ENCODE results near the gene TMEM60. TPM values are rescaled to one million over a fixed set of nuclear protein-coding genes. Genes with fewer than 3 reads are reported as not detected.

The TMEM60 gene
- total RNA-seq, 1 donor from 2014 or later = 6.6 TPM

GRCh38 chr7:77746164-77746823 lies 51.9 kb downstream of the TMEM60 start:
- intact Hi-C loops (cut with DNase I) = no loop called here
- DNase-seq = no peak
- no peak for ATAC-seq (ENCODE audit: poor library complexity)

- DNase-seq = no peak
- intact Hi-C loops (cut with DNase I) = no loop called here
- ATAC-seq (ENCODE audit: poor library complexity) = no peak
These were observed 52.5 kb downstream of the TMEM60 start for GRCh38 chr7:77745746-77746145.

Other genes starting within 250 kb of the TMEM60 start
- 9.3 TPM for gene RSBN1L, start 102.0 kb downstream of the TMEM60 start, total RNA-seq
- gene PHTF2, start 339 bp upstream of the TMEM60 start, total RNA-seq = 17.6 TPM

All from Right ventricle myocardium superior (tissue), 1 donor.